Measurements from ENCODE around the gene PLEKHD1. TPM values are rescaled to one million over a fixed set of nuclear protein-coding genes. Genes with fewer than 3 reads are reported as not detected.
"Not testable (repeated sequence)": the region's sequence is repeated elsewhere in the genome, so short reads cannot be mapped to it uniquely, and the experiment has no call there.

Gene PLEKHD1
- total RNA-seq, 1 experiment from 2014 or later: not detected

GRCh38 chr14:69481815-69482568 lies 2.5 kb upstream of the PLEKHD1 start:
- no peak for DNase-seq (ENCODE audit: low read depth)

- DNase-seq (ENCODE audit: low read depth): peak; percentile 22
Measured at GRCh38 chr14:69483765-69484443, 624 bp upstream of the PLEKHD1 start.

- DNase-seq (ENCODE audit: low read depth): no peak
Measured at GRCh38 chr14:69485315-69485660, 760 bp downstream of the PLEKHD1 start.

- no peak for DNase-seq (ENCODE audit: low read depth)
Measured at GRCh38 chr14:69485701-69486100, 1.2 kb downstream of the PLEKHD1 start.

- DNase-seq (ENCODE audit: low read depth): no peak
Measured at GRCh38 chr14:69487226-69487625, 2.7 kb downstream of the PLEKHD1 start.

- no peak for DNase-seq (ENCODE audit: low read depth)
Measured at GRCh38 chr14:69487771-69488170, 3.2 kb downstream of the PLEKHD1 start.

- DNase-seq (ENCODE audit: low read depth): no peak
Measured at GRCh38 chr14:69489495-69489894, 5.0 kb downstream of the PLEKHD1 start.

GRCh38 chr14:69490219-69490918 lies 5.8 kb downstream of the PLEKHD1 start:
- DNase-seq (ENCODE audit: low read depth): no peak

GRCh38 chr14:69491193-69491592 lies 6.7 kb downstream of the PLEKHD1 start:
- DNase-seq (ENCODE audit: low read depth): no peak

- no peak for DNase-seq (ENCODE audit: low read depth)
Measured at GRCh38 chr14:69493038-69493437, 8.5 kb downstream of the PLEKHD1 start.

GRCh38 chr14:69493791-69494190 lies 9.3 kb downstream of the PLEKHD1 start:
- no peak for DNase-seq (ENCODE audit: low read depth)

GRCh38 chr14:69495341-69495921 lies 10.9 kb downstream of the PLEKHD1 start:
- DNase-seq (ENCODE audit: low read depth): no peak

- DNase-seq (ENCODE audit: low read depth): not testable (repeated sequence)
Measured at GRCh38 chr14:69497866-69498265, 13.3 kb downstream of the PLEKHD1 start.

- DNase-seq (ENCODE audit: low read depth): not testable (repeated sequence)
Measured at GRCh38 chr14:69498286-69498685, 13.8 kb downstream of the PLEKHD1 start.

GRCh38 chr14:69499436-69499835 lies 14.9 kb downstream of the PLEKHD1 start:
- DNase-seq (ENCODE audit: low read depth): no peak

GRCh38 chr14:69500096-69500495 lies 15.6 kb downstream of the PLEKHD1 start:
- DNase-seq (ENCODE audit: low read depth): no peak

- DNase-seq (ENCODE audit: low read depth): no peak
Measured at GRCh38 chr14:69500736-69501135, 16.2 kb downstream of the PLEKHD1 start.

- DNase-seq (ENCODE audit: low read depth): no peak
Measured at GRCh38 chr14:69501423-69501838, 16.9 kb downstream of the PLEKHD1 start.

GRCh38 chr14:69504775-69505174 lies 20.2 kb downstream of the PLEKHD1 start:
- DNase-seq (ENCODE audit: low read depth): no peak

- no peak for DNase-seq (ENCODE audit: low read depth)
Measured at GRCh38 chr14:69505338-69506240, 21.1 kb downstream of the PLEKHD1 start.

GRCh38 chr14:69506241-69506595 lies 21.7 kb downstream of the PLEKHD1 start:
- DNase-seq (ENCODE audit: low read depth): no peak

Data from M059J (cell line).